KG1 (cell line): ENCODE data around the gene STYX.

Source experiments
- DNase-seq: peaks from one replicate; lab custom pipeline; 2025; lab: John Stamatoyannopoulos, UW

Gene STYX, protein sequence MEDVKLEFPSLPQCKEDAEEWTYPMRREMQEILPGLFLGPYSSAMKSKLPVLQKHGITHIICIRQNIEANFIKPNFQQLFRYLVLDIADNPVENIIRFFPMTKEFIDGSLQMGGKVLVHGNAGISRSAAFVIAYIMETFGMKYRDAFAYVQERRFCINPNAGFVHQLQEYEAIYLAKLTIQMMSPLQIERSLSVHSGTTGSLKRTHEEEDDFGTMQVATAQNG

DNA sequence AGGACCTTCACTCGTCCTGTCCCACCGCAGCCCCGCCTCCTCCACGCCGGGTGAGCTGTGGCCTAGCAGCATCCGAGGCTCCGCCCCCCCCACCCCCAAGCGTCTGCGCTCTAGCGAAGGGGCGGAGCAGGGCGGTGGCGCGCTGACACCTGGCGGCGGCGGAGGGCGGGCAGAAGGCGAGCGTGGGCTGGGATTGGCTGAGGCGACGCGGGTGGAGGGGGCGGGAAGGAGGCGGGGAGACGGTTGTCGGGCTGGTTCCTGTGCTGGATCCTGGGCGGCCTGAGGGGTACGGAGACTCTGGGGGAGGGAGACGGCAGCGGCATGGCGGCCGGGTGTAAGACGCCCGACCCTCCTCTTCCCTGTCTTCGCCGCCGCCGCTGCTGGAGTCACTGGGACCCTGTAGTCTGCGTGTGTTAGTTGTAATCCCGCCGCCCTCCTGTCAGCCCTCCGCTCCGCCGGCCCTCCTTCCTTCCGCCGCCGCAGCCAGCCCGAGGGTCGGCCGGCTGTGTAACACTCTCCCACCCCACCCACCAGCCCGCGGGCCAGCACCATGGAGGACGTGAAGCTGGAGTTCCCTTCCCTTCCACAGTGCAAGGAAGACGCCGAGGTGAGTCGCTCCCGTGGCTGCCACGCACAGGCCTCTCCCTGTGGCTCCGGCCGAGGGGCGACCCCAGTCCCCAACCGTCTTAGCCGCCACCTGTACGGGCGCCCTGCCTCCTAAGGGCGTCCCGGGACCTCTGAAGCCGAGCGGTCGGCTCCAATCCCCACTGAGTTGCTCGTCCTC lies at the start of gene STYX:
Gene STYX, plus strand, starts transcription at position 242 of the 784 bp plus-strand sequence. Its CDS starts 309 bp downstream, at position 551.
- DNase-seq = peak; percentile 88

DNA sequence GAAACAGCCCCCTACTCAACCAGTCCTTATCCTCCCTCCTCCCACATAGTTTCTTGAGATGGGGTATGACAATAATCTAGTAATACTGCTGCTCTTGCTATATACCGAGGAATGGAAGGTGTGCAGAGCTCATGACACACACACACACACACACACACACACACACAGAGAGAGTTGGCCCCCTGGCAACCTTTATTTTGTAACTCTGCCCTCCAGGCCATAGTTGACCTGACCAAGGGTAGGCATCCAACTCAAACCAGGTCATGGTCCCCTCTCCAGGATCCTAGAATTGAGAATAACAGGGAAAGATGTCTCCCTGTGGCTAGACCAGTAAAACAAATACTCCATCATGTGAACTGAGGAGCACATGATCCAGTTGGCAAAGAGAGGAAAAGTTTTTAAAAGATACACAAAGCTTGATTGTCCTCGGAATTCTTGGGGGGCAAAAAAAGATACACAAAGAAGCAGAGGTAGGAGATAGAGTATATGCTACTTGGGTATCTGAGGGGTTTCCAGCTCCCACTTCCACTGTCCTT lies 45.9 kb upstream of the STYX start:
- no peak for DNase-seq

DNA sequence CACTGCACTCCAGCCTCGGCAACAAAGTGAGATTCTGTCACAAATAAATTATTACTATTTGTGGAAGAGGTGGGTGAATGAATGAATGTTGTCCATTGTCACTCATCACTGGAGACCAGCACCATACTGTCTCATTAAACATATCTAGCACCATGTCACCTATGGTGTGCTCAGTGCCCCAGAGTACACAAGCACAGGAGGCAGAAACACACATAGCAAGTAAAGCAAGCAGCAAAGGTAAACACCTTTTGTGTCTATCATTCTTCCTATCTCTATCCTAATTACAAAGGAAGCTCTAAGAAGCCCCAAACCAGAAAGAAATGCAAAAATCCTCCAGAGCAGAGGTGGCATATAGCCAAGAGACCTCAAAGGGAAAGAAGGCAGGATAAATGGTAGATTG lies 43.8 kb upstream of the STYX start:
- DNase-seq = no peak

DNA sequence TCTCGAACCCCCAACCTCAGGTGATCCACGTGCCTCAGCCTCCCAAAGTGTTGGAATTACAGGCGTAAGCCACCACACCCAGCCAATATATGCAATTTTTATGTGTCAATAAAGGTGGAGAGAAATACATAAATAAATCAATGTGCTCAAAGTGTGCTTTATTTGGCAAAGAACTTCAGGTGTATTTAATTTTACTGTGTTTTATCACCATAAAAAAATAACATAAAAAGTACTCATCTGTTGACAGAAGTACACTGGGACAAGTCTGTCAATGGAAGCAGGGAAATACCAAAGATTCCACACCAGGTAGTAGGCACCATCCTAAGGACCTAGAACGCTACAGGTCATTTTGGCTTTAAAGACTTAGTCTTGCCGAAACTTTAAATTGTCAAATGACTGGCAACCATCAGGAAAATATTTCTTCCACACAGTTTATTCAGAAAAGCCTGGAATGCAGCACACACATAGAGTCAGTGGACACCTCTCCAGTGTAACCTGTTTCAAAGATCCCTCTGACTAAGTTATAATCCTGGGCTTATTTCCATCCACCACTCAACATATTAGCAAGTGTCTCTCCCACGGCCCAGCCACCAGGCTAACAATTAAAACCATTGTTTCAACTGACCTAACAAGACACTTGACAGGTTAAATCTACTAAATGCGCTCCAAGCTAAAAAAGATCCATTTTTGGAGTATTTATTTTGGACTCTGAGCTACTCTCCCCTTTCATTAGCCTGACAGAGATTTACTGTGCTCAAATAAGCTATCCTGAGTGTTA lies 38.8 kb upstream of the STYX start:
- DNase-seq = no peak

DNA sequence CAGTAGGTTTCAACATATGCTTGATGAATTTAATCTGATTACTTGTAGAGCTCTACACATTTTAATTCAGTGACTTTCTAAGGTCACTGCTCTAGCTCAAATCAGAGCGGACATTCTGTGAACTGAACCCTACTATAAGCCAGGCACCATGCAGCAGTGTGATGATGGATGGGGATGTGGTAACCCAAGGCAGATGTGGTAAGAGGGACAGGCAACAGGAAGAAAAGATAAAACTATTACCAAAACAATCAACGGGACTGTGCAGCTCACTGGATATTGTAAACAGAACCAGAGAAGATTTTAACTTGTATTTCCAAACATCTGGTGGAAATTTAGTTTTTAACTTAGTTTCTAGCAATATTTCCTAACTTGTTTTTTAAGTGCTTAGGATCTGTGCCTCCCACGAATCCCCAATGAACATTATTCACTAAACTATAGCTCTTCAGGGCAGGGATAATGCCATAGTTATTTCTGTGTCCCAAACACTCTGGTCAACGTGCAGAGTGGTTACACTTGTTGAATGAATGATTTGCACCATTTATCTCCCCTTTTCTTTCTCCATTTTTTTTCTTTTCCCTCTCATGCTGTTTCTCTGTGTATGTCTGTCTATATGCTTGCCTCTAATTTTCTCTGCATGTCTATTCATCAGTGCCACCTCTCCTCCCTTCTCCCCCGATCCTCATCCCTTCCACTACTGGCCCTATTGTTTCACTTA lies 37.6 kb upstream of the STYX start:
- DNase-seq = no peak

DNA sequence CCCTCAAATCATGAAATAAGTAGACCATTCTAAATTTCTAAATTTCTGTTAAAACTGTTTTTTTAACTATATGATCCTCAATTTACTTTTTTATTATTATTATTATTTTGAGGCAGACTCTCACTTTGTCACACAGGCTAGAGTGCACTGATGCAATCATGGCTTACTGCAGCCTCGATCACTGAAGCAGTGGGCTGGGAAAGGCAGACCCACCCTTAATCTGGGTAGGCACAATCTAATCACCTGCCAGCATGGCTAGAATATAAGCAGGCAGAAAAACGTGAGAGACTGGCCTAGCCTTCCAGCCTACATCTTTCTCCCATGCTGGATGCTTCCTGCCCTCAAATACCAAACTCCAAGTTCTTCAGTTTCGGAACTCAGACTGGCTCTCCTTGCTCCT lies 36.9 kb upstream of the STYX start:
- DNase-seq = no peak

DNA sequence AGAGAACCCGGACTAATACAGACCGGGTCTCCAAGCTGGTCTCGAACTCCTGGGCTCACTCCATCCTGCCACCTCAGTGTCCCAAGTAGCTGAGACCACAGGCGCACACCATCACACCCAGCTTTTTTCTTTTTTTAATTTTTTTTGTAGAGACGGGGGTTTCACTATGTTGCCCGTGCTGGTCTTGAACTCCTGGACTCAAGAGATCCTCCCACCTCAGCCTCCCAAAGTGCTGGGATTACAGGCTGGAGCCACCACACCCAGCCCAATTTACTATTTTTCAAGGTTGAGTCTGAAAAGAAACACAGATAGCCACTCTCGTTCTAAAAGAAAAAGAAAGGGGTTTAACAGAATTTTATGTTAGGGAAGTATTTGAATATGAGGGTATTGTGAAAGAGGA lies 36.4 kb upstream of the STYX start:
- DNase-seq = no peak

DNA sequence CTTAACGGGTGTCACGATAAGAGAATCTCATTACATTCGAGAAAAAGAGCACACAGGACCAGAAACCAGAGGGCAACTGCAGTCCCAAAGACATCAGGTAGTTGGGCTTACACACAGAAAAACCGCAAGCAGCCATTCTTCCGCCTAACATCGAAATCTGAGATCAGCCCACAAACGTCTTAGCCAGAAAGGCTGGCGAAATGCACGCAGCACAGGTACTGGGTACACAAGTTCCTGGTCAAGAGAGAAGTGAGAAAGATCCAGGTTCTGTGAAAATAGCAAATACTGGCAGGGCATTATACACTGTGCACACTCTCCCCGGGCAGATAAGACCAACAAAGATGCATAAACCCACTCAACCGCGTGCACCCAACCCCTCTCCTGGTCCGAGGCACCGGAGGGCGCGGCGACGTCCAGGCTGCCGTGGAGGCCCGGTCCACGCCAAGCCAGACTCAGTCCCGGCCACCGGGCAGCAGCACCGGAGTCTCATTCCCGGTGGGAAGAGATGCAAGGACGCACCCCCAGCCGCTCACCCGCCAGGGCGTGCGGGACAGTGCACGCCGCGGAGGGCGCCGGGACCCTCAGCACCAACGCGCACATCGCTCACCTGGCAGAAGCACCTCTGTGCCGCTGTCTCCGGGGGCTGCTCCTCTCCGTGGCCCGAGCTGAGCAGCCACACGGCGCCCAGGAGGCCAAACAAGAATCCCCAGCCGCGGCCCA lies 35.0 kb upstream of the STYX start:
- peak; percentile 77 for DNase-seq

DNA sequence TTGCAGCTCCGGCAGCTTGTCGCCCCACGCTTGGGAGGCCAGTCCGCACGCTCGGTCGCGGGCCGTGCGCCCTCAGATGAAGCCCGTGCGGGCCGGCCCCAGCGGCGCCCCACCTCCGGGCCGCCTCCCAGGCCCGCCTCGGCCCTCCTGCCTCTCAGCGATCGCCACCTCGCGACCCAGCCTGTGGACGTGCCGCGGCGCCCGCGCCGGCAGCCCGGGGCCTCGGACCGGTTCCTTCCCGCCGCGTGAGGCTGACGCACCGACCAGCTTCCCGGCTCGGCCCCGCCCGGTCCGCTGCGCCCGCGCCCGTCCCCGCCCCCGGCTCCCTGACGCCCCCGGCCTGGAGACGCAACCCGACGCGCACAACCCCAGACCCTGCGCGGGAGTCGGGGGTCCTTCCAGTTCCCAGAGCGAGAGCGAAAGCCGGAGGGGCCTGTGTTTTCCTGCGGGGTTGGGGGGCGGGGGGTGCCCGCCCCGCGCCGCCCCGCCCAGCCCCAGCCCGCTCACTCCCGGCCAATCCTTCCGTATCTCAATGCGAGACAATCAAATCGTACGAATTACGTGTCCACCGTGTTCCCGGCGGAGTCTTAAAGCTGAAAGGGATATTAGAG lies 34.4 kb upstream of the STYX start, which contains the start of gene ERO1A:
Gene ERO1A, minus strand, starts transcription at position 78 of the 611 bp plus-strand sequence. Its CDS starts 77 bp downstream, at position 1.
- DNase-seq = peak; percentile 78

DNA sequence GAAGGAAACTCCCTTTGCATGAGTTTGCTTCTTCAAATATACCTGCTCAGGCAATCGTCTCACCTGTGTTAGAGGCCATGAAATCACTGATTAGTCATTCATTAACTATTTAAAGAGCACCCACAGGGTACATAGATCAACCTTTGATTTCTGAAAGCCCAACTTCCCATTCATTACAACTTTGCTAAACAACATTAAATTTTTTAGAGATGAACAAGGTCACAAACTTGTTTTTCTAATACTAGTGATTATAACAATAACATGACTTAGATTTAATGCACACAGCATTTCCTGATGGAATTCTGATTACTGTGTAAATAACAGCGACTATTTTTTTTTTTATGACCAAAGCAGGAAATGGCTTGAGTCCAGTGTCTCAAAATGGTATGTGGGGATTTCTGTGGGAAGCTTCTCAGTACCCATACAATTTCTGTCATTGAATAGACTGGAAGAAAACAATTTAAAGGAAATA lies 29.2 kb upstream of the STYX start:
- DNase-seq = no peak

DNA sequence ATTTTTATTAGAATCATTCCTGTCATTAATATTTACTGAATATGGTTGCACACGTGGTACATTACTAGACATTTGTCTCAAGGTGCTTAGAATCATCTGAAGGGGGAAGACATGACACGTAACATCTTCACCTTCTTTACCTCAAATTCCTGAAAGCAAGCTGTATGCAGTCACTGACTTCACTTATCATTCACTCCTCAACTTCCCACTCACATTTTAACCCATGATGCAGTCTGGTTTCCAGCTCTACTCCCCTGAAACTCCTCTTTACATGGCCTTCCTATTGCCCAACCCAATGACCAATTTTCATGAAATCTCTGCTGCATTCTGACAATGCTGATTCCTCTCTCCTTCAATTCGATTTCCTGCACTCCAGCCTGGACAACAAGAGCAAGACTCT lies 28.7 kb upstream of the STYX start:
- no peak for DNase-seq

DNA sequence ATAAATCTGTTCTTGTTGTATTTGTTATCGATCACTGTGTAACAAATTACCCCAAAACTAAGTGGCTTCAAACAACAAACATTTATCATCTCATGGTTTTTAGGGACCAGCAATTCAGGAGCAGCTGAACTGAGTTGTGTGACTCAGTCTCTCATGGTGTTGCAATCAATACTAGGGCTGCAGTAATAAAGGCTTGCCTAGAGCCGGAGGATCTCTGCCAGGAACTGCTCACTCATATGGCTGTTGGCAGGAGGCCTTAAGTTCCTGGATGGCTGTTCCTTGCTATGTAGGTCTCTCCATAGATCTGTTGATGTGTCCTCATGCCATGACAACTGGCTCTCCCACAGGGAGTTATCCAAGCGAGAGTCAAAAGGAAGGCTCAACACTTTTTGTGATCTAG lies 26.7 kb upstream of the STYX start:
- no peak for DNase-seq

DNA sequence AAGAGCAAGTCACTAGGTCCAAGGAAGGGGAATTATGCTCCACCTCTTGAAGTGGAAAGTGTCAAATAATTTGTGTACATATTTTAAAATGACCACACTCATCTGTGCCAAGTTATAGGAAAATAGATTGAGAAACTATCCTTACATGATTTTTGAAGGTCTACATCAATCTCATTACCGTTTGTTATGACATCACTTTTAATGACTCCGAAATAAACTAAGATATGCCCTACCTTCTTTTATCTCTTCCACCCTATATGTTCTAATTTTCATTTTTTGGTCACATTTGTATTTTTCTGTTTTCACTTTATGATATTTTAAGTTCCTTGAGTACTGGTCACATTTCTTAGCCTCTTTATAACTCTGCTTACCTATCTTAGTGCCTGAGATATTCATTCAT lies 26.3 kb upstream of the STYX start:
- no peak for DNase-seq

DNA sequence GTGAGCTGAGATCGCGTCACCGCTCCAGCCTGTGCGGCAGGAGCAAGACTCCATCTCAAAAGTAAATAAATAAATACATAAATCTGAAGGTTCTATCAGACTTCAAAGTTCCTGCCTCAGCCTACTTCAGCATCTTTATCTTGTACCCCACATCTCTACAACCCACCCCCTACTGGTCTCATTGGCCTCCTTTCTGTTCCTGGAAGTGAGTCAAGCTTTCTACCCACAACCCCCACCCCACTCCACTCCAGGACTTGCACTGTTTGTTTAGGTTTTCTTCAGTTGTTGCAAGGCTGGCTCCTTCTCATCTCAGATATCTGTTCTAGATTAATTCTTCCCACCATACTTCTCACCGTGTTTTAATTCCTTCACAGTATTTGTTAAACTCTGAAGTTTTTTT lies 23.7 kb upstream of the STYX start:
- no peak for DNase-seq

DNA sequence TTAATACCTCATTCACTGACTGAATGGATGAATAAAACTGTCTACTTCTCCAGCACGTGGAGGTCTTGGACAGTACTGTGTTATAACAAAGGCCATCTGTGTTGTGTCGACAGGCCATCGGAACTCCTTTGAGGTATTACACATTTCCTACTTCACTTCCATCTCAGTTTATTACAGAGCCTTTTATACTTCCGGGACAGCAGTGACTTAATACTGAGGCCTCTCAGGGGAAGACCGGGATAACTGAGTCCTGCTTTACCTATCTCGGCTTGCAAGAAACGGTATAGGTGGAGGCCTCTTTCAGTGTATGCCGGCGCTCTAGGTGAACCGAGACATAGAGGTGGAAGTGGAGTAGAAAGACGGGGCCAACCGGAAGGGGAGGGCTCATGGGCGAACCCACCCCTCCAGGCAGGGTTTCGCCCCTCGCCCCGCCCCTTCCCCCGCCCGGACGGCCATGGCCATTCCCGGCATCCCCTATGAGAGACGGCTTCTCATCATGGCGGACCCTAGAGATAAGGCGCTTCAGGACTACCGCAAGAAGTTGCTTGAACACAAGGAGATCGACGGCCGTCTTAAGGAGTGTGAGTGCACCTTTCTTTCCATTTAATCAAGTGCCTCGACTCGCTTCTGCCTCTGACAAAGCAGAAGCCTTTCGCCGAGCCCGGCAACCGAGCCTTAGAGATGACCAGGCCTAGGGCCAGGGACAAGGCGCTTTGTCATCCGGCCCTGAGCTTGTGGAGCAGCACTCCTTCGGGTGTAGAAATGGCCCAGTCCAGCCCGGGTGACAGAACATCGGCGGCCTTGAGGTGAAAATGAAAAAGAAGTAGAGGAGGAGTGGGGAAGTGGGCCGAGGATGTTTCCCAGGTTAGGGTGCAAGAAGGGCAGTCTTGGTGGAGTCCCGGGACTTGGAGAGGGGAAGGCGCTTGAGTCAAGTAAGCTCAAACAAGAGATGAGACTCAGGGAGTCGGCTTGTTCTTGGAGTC lies 23.0 kb upstream of the STYX start, which contains the start of gene PSMC6:
Gene PSMC6, plus strand, starts transcription at position 477 of the 983 bp plus-strand sequence. Its CDS starts 20 bp downstream, at position 497.
- peak; percentile 62 for DNase-seq

DNA sequence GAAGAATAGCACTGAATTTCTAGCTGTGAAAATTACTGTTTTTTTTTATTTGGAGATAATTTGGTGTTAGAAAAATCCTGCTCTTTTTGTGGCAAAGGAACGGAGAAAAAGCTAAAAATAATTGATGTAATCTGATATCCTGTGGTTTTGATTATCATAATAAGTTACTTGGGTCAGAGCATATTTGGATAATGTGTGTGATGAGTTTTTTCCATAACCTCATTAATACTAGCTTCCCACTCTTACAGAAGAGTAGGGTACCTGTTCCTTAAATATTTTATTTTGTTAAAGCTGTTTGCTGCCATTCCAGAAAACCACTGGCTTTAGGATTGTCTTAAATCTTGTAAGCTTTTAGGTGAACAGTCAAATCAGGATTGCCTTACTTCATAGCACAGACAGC lies 18.3 kb upstream of the STYX start:
- no peak for DNase-seq

DNA sequence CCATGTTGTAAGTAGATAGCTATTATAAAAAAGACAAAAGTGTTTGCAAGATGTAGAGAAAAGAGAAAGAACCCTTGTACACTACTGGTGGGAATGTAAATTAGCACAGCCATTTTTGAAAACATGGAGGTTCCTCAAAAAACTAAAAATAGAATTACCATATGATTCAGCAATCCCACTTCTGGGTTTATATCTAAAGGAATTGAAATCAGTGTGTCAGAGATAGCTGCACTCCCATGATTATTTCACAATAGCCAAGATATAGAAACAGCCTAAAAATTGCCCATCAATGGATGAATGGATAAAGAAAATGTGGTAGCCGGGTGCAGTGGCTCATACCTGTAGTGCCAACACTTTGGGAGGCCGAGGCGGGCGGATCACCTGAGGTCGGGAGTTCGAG lies 13.8 kb upstream of the STYX start:
- no peak for DNase-seq

DNA sequence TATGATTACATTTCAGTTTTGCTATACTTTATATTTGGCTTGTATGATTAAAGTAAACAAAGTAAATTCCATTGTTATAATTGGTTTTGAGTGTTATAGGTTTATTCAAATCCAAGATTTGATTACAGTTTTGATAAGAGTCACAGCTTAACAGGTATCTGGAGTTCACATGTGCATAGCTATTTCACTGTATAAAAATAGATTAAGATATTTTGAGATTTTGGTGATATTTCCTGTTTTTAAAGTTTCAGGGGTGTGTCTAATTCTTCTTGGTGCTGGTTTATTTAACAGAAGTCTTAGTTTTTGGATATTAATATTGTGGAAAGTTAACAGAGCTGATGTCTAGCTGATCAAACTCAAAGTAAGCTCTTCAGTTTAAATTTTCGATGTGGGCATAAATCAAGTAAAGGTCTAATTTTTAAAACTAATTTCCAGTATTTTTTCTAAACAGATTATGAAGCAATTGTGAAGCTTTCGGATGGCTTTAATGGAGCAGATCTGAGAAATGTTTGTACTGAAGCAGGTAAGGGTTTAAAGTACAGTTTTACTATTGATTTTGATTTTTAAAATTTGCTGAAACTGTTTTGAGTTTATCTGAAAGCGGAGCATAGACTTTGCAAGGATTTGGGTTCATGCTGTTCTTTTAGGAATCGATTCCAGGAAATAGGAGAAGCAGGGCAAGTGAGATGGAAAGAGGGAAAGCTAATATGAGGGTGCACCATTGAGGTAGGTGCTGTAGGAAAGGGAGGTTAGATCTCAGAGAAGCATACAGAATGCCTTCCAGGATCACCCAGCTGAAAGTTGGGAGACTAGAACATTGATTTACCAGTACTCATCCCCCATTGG lies 6.2 kb upstream of the STYX start:
- no peak for DNase-seq

DNA sequence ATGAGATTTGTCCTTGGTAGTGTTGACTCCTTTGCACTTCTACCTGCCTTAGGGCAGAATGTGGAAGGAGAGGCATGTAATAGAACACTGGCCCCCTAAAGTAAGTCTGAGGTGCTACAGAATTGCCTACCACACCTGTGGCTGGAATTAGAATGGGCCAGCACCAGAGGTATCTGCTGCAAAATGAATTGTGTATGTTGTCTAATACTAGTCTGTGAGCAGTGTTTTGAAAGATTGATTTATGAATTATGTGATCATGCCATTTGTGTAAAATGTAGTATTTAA lies 5.7 kb upstream of the STYX start:
- no peak for DNase-seq
